ENCODE measurements around the gene PPFIBP1. TPM values are rescaled to one million over a fixed set of nuclear protein-coding genes. Genes with fewer than 3 reads are reported as not detected.

The PPFIBP1 gene
- total and polyA plus RNA-seq, 2 of the 13 experiments (the other 11 are each of a cell fraction or from before 2014, with no cell fraction given): 16.2 to 21.8 TPM

DNA sequence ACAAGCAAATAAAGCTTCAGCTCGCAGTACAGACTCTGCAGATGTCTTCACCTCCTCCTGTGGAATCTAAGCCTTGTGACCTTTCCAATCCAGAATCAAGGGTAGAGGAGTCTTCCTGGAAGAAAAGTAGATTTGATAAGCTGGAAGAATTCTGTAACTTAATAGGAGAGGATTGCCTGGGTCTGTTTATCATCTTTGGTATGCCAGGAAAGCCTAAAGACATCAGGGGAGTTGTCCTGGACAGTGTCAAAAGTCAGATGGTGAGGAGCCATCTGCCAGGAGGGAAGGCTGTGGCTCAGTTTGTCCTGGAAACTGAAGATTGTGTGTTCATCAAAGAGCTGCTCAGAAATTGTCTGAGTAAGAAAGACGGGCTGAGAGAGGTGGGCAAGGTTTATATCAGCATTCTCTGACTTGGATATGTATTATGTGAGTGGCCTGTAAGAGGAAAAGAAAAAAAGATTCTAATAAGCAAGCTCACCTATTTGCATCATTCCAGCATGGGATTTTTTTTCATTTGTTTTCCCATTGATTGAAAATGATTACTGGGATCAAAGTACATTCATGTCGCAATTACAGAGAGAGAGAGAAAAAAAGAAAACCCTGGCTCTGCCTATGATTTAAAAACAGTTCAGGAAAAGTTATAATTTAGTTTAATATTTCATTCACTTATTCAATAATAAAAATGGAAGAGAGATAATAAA is 173.0 kb downstream of the PPFIBP1 start (continued):
- TF ChIP-seq, protein P1, sequence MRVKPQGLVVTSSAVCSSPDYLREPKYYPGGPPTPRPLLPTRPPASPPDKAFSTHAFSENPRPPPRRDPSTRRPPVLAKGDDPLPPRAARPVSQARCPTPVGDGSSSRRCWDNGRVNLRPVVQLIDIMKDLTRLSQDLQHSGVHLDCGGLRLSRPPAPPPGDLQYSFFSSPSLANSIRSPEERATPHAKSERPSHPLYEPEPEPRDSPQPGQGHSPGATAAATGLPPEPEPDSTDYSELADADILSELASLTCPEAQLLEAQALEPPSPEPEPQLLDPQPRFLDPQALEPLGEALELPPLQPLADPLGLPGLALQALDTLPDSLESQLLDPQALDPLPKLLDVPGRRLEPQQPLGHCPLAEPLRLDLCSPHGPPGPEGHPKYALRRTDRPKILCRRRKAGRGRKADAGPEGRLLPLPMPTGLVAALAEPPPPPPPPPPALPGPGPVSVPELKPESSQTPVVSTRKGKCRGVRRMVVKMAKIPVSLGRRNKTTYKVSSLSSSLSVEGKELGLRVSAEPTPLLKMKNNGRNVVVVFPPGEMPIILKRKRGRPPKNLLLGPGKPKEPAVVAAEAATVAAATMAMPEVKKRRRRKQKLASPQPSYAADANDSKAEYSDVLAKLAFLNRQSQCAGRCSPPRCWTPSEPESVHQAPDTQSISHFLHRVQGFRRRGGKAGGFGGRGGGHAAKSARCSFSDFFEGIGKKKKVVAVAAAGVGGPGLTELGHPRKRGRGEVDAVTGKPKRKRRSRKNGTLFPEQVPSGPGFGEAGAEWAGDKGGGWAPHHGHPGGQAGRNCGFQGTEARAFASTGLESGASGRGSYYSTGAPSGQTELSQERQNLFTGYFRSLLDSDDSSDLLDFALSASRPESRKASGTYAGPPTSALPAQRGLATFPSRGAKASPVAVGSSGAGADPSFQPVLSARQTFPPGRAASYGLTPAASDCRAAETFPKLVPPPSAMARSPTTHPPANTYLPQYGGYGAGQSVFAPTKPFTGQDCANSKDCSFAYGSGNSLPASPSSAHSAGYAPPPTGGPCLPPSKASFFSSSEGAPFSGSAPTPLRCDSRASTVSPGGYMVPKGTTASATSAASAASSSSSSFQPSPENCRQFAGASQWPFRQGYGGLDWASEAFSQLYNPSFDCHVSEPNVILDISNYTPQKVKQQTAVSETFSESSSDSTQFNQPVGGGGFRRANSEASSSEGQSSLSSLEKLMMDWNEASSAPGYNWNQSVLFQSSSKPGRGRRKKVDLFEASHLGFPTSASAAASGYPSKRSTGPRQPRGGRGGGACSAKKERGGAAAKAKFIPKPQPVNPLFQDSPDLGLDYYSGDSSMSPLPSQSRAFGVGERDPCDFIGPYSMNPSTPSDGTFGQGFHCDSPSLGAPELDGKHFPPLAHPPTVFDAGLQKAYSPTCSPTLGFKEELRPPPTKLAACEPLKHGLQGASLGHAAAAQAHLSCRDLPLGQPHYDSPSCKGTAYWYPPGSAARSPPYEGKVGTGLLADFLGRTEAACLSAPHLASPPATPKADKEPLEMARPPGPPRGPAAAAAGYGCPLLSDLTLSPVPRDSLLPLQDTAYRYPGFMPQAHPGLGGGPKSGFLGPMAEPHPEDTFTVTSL (CRISPR knock-in tag; IDR thresholded peaks at IDR 0.05; ENCODE audit: borderline replicate concordance): peak; percentile 21; the same call in 1 of the 2 replicates
- TF ChIP-seq, protein P2, sequence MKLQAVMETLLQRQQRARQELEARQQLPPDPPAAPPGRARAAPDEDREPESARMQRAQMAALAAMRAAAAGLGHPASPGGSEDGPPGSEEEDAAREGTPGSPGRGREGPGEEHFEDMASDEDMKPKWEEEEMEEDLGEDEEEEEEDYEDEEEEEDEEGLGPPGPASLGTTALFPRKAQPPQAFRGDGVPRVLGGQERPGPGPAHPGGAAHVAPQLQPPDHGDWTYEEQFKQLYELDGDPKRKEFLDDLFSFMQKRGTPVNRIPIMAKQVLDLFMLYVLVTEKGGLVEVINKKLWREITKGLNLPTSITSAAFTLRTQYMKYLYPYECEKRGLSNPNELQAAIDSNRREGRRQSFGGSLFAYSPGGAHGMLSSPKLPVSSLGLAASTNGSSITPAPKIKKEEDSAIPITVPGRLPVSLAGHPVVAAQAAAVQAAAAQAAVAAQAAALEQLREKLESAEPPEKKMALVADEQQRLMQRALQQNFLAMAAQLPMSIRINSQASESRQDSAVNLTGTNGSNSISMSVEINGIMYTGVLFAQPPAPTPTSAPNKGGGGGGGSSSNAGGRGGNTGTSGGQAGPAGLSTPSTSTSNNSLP (IDR thresholded peaks at IDR 0.05; ENCODE audit: low read depth, low read length): peak; percentile 98
- TF ChIP-seq PHF5A (CRISPR knock-in tag; IDR thresholded peaks at IDR 0.05; ENCODE audit: low read depth, unreplicated experiment) (no peak), NFIC (IDR thresholded peaks at IDR 0.05; ENCODE audit: low read length) (peak; percentile 50; the same call in 1 of the 2 replicates), ZNF724P (CRISPR knock-in tag; IDR thresholded peaks at IDR 0.05; ENCODE audit: borderline replicate concordance) (no peak), KLF16 (CRISPR knock-in tag; IDR thresholded peaks at IDR 0.05) (0 out of 4 replicates have a peak, but pooled peaks of 1 of the 2 experiments have one; percentile 24), CEBPG (CRISPR knock-in tag; IDR thresholded peaks at IDR 0.05) (peak; percentile 84), PPARG (CRISPR knock-in tag; conservative IDR thresholded peaks at IDR 0.05) (no peak), NCOA2 (CRISPR knock-in tag; IDR thresholded peaks at IDR 0.05) (peak; percentile 42; the same call in 1 of the 2 replicates), ZNF678 (CRISPR knock-in tag; IDR thresholded peaks at IDR 0.05) (no peak), NCOR1 (IDR thresholded peaks at IDR 0.05; ENCODE audit: borderline replicate concordance, low read length) (peak; percentile 98)
- TF ChIP-seq, protein P3, sequence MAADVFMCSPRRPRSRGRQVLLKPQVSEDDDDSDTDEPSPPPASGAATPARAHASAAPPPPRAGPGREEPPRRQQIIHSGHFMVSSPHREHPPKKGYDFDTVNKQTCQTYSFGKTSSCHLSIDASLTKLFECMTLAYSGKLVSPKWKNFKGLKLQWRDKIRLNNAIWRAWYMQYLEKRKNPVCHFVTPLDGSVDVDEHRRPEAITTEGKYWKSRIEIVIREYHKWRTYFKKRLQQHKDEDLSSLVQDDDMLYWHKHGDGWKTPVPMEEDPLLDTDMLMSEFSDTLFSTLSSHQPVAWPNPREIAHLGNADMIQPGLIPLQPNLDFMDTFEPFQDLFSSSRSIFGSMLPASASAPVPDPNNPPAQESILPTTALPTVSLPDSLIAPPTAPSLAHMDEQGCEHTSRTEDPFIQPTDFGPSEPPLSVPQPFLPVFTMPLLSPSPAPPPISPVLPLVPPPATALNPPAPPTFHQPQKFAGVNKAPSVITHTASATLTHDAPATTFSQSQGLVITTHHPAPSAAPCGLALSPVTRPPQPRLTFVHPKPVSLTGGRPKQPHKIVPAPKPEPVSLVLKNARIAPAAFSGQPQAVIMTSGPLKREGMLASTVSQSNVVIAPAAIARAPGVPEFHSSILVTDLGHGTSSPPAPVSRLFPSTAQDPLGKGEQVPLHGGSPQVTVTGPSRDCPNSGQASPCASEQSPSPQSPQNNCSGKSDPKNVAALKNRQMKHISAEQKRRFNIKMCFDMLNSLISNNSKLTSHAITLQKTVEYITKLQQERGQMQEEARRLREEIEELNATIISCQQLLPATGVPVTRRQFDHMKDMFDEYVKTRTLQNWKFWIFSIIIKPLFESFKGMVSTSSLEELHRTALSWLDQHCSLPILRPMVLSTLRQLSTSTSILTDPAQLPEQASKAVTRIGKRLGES (CRISPR knock-in tag; IDR thresholded peaks at IDR 0.05; ENCODE audit: borderline replicate concordance): no peak
- TF ChIP-seq, protein P4, sequence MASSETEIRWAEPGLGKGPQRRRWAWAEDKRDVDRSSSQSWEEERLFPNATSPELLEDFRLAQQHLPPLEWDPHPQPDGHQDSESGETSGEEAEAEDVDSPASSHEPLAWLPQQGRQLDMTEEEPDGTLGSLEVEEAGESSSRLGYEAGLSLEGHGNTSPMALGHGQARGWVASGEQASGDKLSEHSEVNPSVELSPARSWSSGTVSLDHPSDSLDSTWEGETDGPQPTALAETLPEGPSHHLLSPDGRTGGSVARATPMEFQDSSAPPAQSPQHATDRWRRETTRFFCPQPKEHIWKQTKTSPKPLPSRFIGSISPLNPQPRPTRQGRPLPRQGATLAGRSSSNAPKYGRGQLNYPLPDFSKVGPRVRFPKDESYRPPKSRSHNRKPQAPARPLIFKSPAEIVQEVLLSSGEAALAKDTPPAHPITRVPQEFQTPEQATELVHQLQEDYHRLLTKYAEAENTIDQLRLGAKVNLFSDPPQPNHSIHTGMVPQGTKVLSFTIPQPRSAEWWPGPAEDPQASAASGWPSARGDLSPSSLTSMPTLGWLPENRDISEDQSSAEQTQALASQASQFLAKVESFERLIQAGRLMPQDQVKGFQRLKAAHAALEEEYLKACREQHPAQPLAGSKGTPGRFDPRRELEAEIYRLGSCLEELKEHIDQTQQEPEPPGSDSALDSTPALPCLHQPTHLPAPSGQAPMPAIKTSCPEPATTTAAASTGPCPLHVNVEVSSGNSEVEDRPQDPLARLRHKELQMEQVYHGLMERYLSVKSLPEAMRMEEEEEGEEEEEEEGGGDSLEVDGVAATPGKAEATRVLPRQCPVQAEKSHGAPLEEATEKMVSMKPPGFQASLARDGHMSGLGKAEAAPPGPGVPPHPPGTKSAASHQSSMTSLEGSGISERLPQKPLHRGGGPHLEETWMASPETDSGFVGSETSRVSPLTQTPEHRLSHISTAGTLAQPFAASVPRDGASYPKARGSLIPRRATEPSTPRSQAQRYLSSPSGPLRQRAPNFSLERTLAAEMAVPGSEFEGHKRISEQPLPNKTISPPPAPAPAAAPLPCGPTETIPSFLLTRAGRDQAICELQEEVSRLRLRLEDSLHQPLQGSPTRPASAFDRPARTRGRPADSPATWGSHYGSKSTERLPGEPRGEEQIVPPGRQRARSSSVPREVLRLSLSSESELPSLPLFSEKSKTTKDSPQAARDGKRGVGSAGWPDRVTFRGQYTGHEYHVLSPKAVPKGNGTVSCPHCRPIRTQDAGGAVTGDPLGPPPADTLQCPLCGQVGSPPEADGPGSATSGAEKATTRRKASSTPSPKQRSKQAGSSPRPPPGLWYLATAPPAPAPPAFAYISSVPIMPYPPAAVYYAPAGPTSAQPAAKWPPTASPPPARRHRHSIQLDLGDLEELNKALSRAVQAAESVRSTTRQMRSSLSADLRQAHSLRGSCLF (CRISPR knock-in tag; IDR thresholded peaks at IDR 0.05; ENCODE audit: borderline replicate concordance): no peak
